K562 (cell line): Measurements from ENCODE around the gene BLID. TPM values are rescaled to one million over a fixed set of nuclear protein-coding genes. Genes with fewer than 3 reads are reported as not detected.

ENCODE experiments used
- ATAC-seq: fragments of 200-7000 bp; cut with Tn5 transposase; 3 replicates; pipeline ENCODE4 v1.9.1; 2020; ENCODE audit warnings: moderate library complexity
- BruUV-seq: library from RNA; stranded (reverse); fragments of 400-500 nt; replicated peaks from 2 replicates; lab custom pipeline; 2021; lab: Mats Ljungman, UMichigan
- CTCF ChIA-PET: fragments of 300-600 bp; formaldehyde crosslinking; extraction: SDS; loops from one replicate; lab custom pipeline; 2021; ENCODE audit warnings: low intra/inter-chr PET ratio; lab: Yijun Ruan, JAX
- POLR2A ChIA-PET: fragments of 300-600, 350-650 bp; sonication (Branson Sonifier 250); formaldehyde crosslinking; extraction: SDS; loops from one replicate; lab custom pipeline; 2021; ENCODE audit warnings: antibody characterized with exemption, inconsistent platforms; lab: Yijun Ruan, JAX
- DNase-seq, 4 experiments: peaks; one replicate each; pipeline versions ENCODE4 v3.0.0 to v3.0.0-alpha.2; 2011 to 2018; ENCODE audit warnings: low spot score in 3 of 4, mixed read lengths in 3 of 4; ENCODE audit errors: extremely low read depth in 1 of 4
- FAIRE-seq: peaks from 2 replicates; lab custom pipeline; 2011; peaks lifted over from hg19 to GRCh38; lab: Jason Lieb, UNC
- H2AFZ ChIP-seq: 2 replicates; pipeline ENCODE4 v1.6.0; 2011; ENCODE audit warnings: low read depth, low read length, control low read depth, inconsistent platforms
- H3K27ac ChIP-seq: fragments of 200-600 bp; 3 replicates; pipeline ENCODE4 v1.8.0; 2011; ENCODE audit warnings: low read depth, mild to moderate bottlenecking, control low read depth, inconsistent platforms, low read length, moderate library complexity, mixed read lengths; ENCODE audit errors: extremely low read depth
- H3K27me3 ChIP-seq, 2 experiments: fragments of 300-600 bp in 1 of 2; 2 replicates in 1 of 2; 3 replicates in 1 of 2; pipeline versions ENCODE4 v1.6.0 to v1.8.0; 2011; ENCODE audit warnings: inconsistent platforms in 2 of 2, low read length in 2 of 2, mild to moderate bottlenecking in 1 of 2, mixed read lengths in 1 of 2, moderate library complexity in 1 of 2; ENCODE audit not compliant: control insufficient read depth in 2 of 2, insufficient read depth in 2 of 2
- H3K36me3 ChIP-seq: fragments of 300-600 bp; 3 replicates; pipeline ENCODE4 v1.8.0; 2011; ENCODE audit warnings: mild to moderate bottlenecking, low read length, inconsistent platforms; ENCODE audit not compliant: control insufficient read depth, insufficient read depth
- H3K4me1 ChIP-seq, 2 experiments: fragments of 200-600 bp in 1 of 2; replicated peaks in 1 of 2; 2 replicates in 1 of 2; 3 replicates in 1 of 2; pipeline versions ENCODE4 v1.5.1 to v1.8.0; 2011; ENCODE audit warnings: inconsistent platforms in 2 of 2, low read length in 2 of 2, mild to moderate bottlenecking in 1 of 2, mixed read lengths in 1 of 2, moderate library complexity in 1 of 2; ENCODE audit not compliant: control insufficient read depth in 2 of 2, insufficient read depth in 2 of 2
- H3K4me2 ChIP-seq: 2 replicates; pipeline ENCODE4 v1.6.1; 2011; ENCODE audit warnings: low read length, control low read depth, inconsistent platforms, mixed read lengths; ENCODE audit not compliant: insufficient read depth
- H3K4me3 ChIP-seq: fragments of 200-600 bp; sonication (generic), shearing (Covaris generic); 2 replicates; pipeline ENCODE4 v1.5.1; 2016; ENCODE audit warnings: control low read depth, inconsistent platforms
- H3K79me2 ChIP-seq: fragments of 200-600 bp; 3 replicates; pipeline ENCODE4 v1.8.0; 2011; ENCODE audit warnings: low read length, inconsistent platforms; ENCODE audit not compliant: control insufficient read depth, insufficient read depth
- H3K9ac ChIP-seq, 2 experiments: 2 replicates each; pipeline versions ENCODE4 v1.6.0 to v1.6.1; 2011; ENCODE audit warnings: low read depth in 2 of 2, low read length in 2 of 2, control low read depth in 1 of 2, inconsistent platforms in 1 of 2, mild to moderate bottlenecking in 1 of 2, mixed read lengths in 1 of 2; ENCODE audit not compliant: insufficient read depth in 1 of 2
- H3K9me1 ChIP-seq: one replicate; pipeline ENCODE4 v1.6.0; 2011; ENCODE audit warnings: inconsistent platforms, mild to moderate bottlenecking, low read length, moderate library complexity; ENCODE audit not compliant: control insufficient read depth, insufficient read depth
- H3K9me3 ChIP-seq: replicated peaks from 2 replicates; pipeline ENCODE4 v1.5.1; 2011; ENCODE audit warnings: low read depth, low read length, inconsistent platforms; ENCODE audit not compliant: control insufficient read depth, insufficient read depth
- H4K20me1 ChIP-seq: replicated peaks from 2 replicates; pipeline ENCODE4 v1.6.1; 2011; ENCODE audit warnings: low read length, inconsistent platforms, mixed read lengths; ENCODE audit not compliant: control insufficient read depth, insufficient read depth
- ATF4 ChIP-seq: fragments of 450-650 bp; formaldehyde crosslinking; IDR thresholded peaks from 2 replicates; pipeline ENCODE4 v1.4.0; 2022; ENCODE audit warnings: mild to moderate bottlenecking, moderate library complexity
- CTCFL ChIP-seq: IDR thresholded peaks from 2 replicates; pipeline ENCODE4 v1.6.1; 2011; ENCODE audit warnings: borderline replicate concordance, low read depth, mild to moderate bottlenecking, moderate library complexity, low read length; ENCODE audit not compliant: insufficient read depth, poor library complexity, severe bottlenecking
- ETV5 ChIP-seq: sonication (generic); formaldehyde crosslinking; IDR thresholded peaks from 2 replicates; pipeline ENCODE4 v1.4.0; 2020; ENCODE audit warnings: low read depth, mild to moderate bottlenecking, missing genetic modification reagents
- ETV6 ChIP-seq, 3 experiments: fragments of 150-350 bp in 1 of 3; sonication (generic) in 1 of 3; formaldehyde crosslinking in 1 of 3; IDR thresholded peaks; 2 replicates each; pipeline versions ENCODE4 v1.6.1 to v1.8.0; 2014 to 2022; ENCODE audit warnings: borderline replicate concordance in 2 of 3, low read depth in 2 of 3, antibody characterized with exemption in 1 of 3, low read length in 1 of 3, mild to moderate bottlenecking in 1 of 3, missing genetic modification reagents in 1 of 3
- GABPA ChIP-seq: fragments of 200-800 bp; sonication (Bioruptor generic); conservative IDR thresholded peaks from 2 replicates; pipeline ENCODE4 v1.6.1; 2016; ENCODE audit warnings: low read depth, missing genetic modification characterization, missing compliant biosample characterization
- RBM25 ChIP-seq: fragments of 200-400 bp; formaldehyde crosslinking; IDR thresholded peaks from 2 replicates; pipeline ENCODE4 v1.6.1; 2018; ENCODE audit warnings: low read length, low read depth, moderate library complexity; ENCODE audit not compliant: severe bottlenecking
- RERE ChIP-seq: sonication (generic); formaldehyde crosslinking; IDR thresholded peaks from 2 replicates; pipeline ENCODE4 v1.8.0; 2023; ENCODE audit warnings: missing genetic modification reagents, mild to moderate bottlenecking, borderline replicate concordance
- SPI1 ChIP-seq: IDR thresholded peaks from 2 replicates; pipeline ENCODE4 v1.6.1; 2011; ENCODE audit warnings: low read depth, low read length, control low read depth, borderline replicate concordance
- TAF7 ChIP-seq: fragments of 450-650 bp; IDR thresholded peaks from 2 replicates; pipeline ENCODE4 v1.6.1; 2016; ENCODE audit warnings: missing genetic modification characterization, missing compliant biosample characterization
- ZNF224 ChIP-seq: sonication (generic); formaldehyde crosslinking; IDR thresholded peaks from 2 replicates; pipeline ENCODE4 v1.8.0; 2022; ENCODE audit warnings: mild to moderate bottlenecking, missing genetic modification reagents
- ZNF764 ChIP-seq: fragments of 250-450 bp; sonication (Bioruptor Pico); IDR thresholded peaks from 2 replicates; pipeline ENCODE4 v1.4.0; 2020; ENCODE audit warnings: low read depth, mild to moderate bottlenecking, moderate library complexity
- WGBS: fragments of 100-300 bp; shearing (Covaris generic); methylation state at CpG from one replicate; pipeline ENCODE4 v1.1.6; 2016; ENCODE audit warnings: low coverage, mixed read lengths; ENCODE audit not compliant: insufficient coverage; ENCODE audit errors: missing lambda C conversion rate; 5-methylcytosine and 5-hydroxymethylcytosine counted together
- in situ Hi-C: fragments of 300-500 bp; cut with MboI; formaldehyde crosslinking; loops from 4 replicates; pipeline ENCODE4 v1.15.0; 2018; ENCODE audit warnings: inconsistent platforms, mixed read lengths
- intact Hi-C: fragments of 100-400 bp; cut with micrococcal nuclease; formaldehyde crosslinking; loops from 2 replicates; pipeline ENCODE4 v1.14.2; 2022
- polyA plus RNA-seq, 8 experiments: library from polyadenylated mRNA; depleted of rRNA in 4 of 8; stranded (reverse) in 5 of 8; unstranded in 3 of 8; fragments of >200 nt; fragmentation: Nextera tagmentation in 2 of 8; fragmentation: Illumina TruSeq in 1 of 8; extraction: Ambion mirVana in 2 of 8; extraction: Trizol in 1 of 8; gene quantifications; 2 replicates each; pipeline versions ENCODE4 v1.2.1 to v1.2.3, GENCODE V29; 2011 to 2014; ENCODE audit warnings: inconsistent platforms in 1 of 8, missing spikeins in 1 of 8
- total RNA-seq, 7 experiments: library from RNA; depleted of rRNA in 6 of 7; stranded (reverse); fragments of >200 nt in 6 of 7; fragmentation: Illumina TruSeq in 2 of 7; extraction: Trizol in 2 of 7; gene quantifications; 2 replicates each; pipeline versions ENCODE4 v1.2.1 to v1.2.3, GENCODE V29; 2011 to 2021; ENCODE audit warnings: low replicate concordance in 1 of 7

BLID gene
- total and polyA plus RNA-seq, 9 of the 15 experiments (the other 6 are each of a cell fraction or from before 2014, with no cell fraction given), result not detected

- in situ Hi-C loops, result no loop called here
- Histone ChIP-seq H3K36me3 (no peaks in the 10 kb centered on the region), H3K9ac (no peak overlapping the region), H2AFZ (no peak overlapping the region), H3K79me2 (no peaks in the 10 kb centered on the region), H3K9me1 (no peaks in the 10 kb centered on the region), H3K9me3 (no peaks in the 10 kb centered on the region; the same call in 1 of the 2 replicates), H3K4me1 (no peaks in the 10 kb centered on the region), H3K27ac (no peak overlapping the region), H3K4me3 (no peak overlapping the region), H3K27me3 (no peaks in the 10 kb centered on the region), H4K20me1 (no peaks in the 10 kb centered on the region), H3K4me2 (no peak overlapping the region)
- CTCF ChIA-PET, result no interaction called here
- WGBS, result 0% methylated on average over 3 of the region's 3 CpGs
- FAIRE-seq (no peak), DNase-seq (peak; percentile 7 to 36 (median 26)), ATAC-seq (no peak)
- POLR2A ChIA-PET, result no interaction called here
- intact Hi-C loops, result no loop called here
- no TSS peak for BruUV-seq
- TF ChIP-seq RBM25 (no peak), RERE (no peak), ATF4 (CRISPR knock-in tag) (no peak), ETV6 (IDR thresholded peaks at IDR 0.05; ENCODE audit: borderline replicate concordance in 1 of 2, low read depth in 2 of 2, low read length in 1 of 2) (peak; percentile 89), ETV6 (CRISPR knock-in tag; IDR thresholded peaks at IDR 0.05; ENCODE audit: borderline replicate concordance) (no peak), SPI1 (peak; percentile 32; the same call in 1 of the 2 replicates), ZNF764 (CRISPR knock-in tag) (0 out of 2 replicates have a peak, but pooled peaks have one; percentile 55), TAF7 (tag) (no peak), ETV5 (CRISPR knock-in tag) (no peak), GABPA (no peak), CTCFL (peak; percentile 32), ZNF224 (CRISPR knock-in tag) (no peak)
Measured at GRCh38 chr11:122108192-122108799, 7.7 kb downstream of the BLID start.
